ENCODE measurements around the gene HOXA6. TPM values are rescaled to one million over a fixed set of nuclear protein-coding genes. Genes with fewer than 3 reads are reported as not detected.

The HOXA6 gene
- total and polyA plus RNA-seq, 2 donors (not counting 1 experiment from before 2014, with no cell fraction given) = 1.2 to 3.6 TPM

DNA sequence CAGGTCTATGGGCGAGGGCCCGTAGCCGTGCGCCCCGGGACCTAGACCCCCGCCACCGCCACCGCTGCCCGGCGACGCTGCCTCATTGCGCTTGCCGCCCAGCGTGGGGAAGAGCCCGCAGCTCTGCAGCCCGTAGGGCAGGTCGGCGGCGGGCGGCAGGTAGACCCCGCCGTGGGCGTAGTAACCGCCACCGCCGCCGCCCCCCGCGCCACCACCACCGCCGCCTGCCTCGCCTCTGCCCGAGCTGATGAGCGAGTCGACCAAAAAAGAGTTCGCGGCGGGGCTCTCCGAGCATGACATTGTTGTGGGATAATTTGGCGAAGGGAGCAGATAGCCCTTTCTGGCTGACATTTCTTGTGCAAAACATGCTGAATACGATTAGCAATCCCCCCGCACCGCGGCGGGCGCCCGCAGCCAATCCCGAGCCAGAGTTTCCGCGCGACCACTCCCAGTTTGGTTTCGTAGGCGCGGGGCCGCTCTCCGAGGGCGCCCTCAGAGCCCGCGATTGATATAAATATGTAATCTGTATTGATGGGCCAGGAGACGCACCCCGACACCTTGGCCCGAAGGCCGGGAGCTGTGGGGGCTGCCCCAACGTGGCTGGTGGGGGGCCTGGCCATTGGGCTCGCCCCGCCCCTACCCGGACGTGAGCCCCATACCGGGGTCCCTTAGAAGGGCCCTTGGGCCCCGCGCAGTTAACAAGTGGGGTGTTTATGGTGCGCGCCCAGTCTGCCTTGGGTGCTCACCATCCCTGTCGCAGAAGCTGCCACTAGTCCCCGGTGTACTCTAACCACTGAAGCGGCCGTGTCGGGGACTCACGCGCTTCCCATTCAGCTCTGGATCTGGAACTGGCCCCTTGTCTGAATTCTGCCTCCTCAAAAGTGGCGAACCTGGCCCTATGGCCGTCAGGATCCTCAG lies 26.6 kb upstream of the HOXA6 start, which contains the start of gene HOXA10:
TSS of gene HOXA10 (minus strand) at position 365 of the 918 bp plus-strand sequence. CDS start at position 351, 14 bp downstream.
- H3K4me2 ChIP-seq (ENCODE audit: extremely low read depth, insufficient read depth, low read length) = peak within 1 kb of the TSS; percentile 51

DNA sequence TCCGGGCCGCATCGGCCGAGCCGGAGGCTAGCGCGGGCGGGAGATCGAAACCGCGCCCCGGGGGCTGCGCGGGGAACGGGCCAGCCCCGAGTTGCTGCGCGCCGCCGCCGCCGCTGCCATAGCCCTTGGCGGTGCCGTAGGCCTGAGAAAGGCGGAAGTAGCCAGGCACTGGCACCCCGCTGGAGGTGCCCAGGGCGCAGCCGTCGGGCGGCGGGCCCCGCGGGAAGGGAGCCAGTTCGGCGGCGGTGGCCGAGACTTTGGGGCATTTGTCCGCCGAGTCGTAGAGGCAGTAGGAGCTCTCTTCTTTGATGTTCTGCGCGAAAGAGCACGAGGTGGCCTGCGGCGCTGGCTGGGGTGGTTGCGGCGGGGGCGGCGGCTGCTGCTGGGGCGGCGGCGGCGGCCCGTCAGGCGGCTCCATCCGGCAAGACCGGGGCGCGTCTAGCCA lies 26.0 kb upstream of the HOXA6 start:
- H3K4me3 ChIP-seq (replicated peaks in 1 of 4; ENCODE audit: control extremely low read depth in 1 of 4, insufficient read depth in 1 of 4, low read depth in 3 of 4, low read length in 4 of 4) = peak overlapping the region in 2 of 4 experiments; percentile 10 to 48
- H3K4me2 ChIP-seq (ENCODE audit: extremely low read depth, insufficient read depth, low read length) = peak overlapping the region; percentile 51
- no peak overlapping the region for H2AFZ ChIP-seq (ENCODE audit: low read length)
- no peak for DNase-seq (ENCODE audit: low read depth in 2 of 2)
- TF ChIP-seq, protein P1, sequence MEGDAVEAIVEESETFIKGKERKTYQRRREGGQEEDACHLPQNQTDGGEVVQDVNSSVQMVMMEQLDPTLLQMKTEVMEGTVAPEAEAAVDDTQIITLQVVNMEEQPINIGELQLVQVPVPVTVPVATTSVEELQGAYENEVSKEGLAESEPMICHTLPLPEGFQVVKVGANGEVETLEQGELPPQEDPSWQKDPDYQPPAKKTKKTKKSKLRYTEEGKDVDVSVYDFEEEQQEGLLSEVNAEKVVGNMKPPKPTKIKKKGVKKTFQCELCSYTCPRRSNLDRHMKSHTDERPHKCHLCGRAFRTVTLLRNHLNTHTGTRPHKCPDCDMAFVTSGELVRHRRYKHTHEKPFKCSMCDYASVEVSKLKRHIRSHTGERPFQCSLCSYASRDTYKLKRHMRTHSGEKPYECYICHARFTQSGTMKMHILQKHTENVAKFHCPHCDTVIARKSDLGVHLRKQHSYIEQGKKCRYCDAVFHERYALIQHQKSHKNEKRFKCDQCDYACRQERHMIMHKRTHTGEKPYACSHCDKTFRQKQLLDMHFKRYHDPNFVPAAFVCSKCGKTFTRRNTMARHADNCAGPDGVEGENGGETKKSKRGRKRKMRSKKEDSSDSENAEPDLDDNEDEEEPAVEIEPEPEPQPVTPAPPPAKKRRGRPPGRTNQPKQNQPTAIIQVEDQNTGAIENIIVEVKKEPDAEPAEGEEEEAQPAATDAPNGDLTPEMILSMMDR (conservative IDR thresholded peaks at IDR 0.05 in 1 of 2, IDR thresholded peaks at IDR 0.05 in 1 of 2; ENCODE audit: low read depth in 1 of 2, low read length in 2 of 2) = no peak
- TF ChIP-seq EZH2 (IDR thresholded peaks at IDR 0.05; ENCODE audit: low read length, missing control alignments) = no peak
- H3K9ac ChIP-seq (ENCODE audit: insufficient read depth, low read length) = peak overlapping the region; percentile 30
- H3K36me3 ChIP-seq (ENCODE audit: control insufficient read depth, insufficient read depth, low read length) = no peaks in the 10 kb centered on the region
- no peaks in the 10 kb centered on the region for H3K79me2 ChIP-seq (ENCODE audit: control insufficient read depth, insufficient read depth, low read length)
- H3K27ac ChIP-seq (ENCODE audit: insufficient read depth, low read length) = no peak overlapping the region
- H4K20me1 ChIP-seq (ENCODE audit: control insufficient read depth, extremely low read depth, insufficient read depth, low read length) = no peaks in the 10 kb centered on the region
- no peaks in the 10 kb centered on the region for H3K9me3 ChIP-seq (ENCODE audit: control insufficient read depth, insufficient read depth, low read depth, low read length)
- no peaks in the 10 kb centered on the region for H3K4me1 ChIP-seq (ENCODE audit: control insufficient read depth, extremely low read depth, insufficient read depth, low read length)
- H3K27me3 ChIP-seq (ENCODE audit: control insufficient read depth, insufficient read depth, low read length) = peaks cover 71% of the 10 kb centered on the region

More for the DNA sequence above, 26.6 kb upstream of the HOXA6 start, which contains the start of gene HOXA10:
- H4K20me1 ChIP-seq (ENCODE audit: control insufficient read depth, extremely low read depth, insufficient read depth, low read length) = no peaks in the 10 kb centered on the region
- DNase-seq (ENCODE audit: low read depth in 2 of 2) = no peak
- H3K4me1 ChIP-seq (ENCODE audit: control insufficient read depth, extremely low read depth, insufficient read depth, low read length) = no peaks in the 10 kb centered on the region
- no peak within 1 kb of the TSS for H2AFZ ChIP-seq (ENCODE audit: low read length)
- peak within 1 kb of the TSS; percentile 30 for H3K9ac ChIP-seq (ENCODE audit: insufficient read depth, low read length)
- H3K36me3 ChIP-seq (ENCODE audit: control insufficient read depth, insufficient read depth, low read length) = no peaks in the 10 kb centered on the region
- peaks cover 68% of the 10 kb centered on the region for H3K27me3 ChIP-seq (ENCODE audit: control insufficient read depth, insufficient read depth, low read length)
- peak within 1 kb of the TSS in 3 of 4 experiments; percentile 10 to 48 (median 24) for H3K4me3 ChIP-seq (replicated peaks in 1 of 4; ENCODE audit: control extremely low read depth in 1 of 4, insufficient read depth in 1 of 4, low read depth in 3 of 4, low read length in 4 of 4)
- H3K79me2 ChIP-seq (ENCODE audit: control insufficient read depth, insufficient read depth, low read length) = no peaks in the 10 kb centered on the region
- H3K9me3 ChIP-seq (ENCODE audit: control insufficient read depth, insufficient read depth, low read depth, low read length) = no peaks in the 10 kb centered on the region
- no peak within 1 kb of the TSS for H3K27ac ChIP-seq (ENCODE audit: insufficient read depth, low read length)
- TF ChIP-seq EZH2 (IDR thresholded peaks at IDR 0.05; ENCODE audit: low read length, missing control alignments) = peak; percentile 80
- TF ChIP-seq, protein P1 (conservative IDR thresholded peaks at IDR 0.05 in 1 of 2, IDR thresholded peaks at IDR 0.05 in 1 of 2; ENCODE audit: low read depth in 1 of 2, low read length in 2 of 2) = no peak

DNA sequence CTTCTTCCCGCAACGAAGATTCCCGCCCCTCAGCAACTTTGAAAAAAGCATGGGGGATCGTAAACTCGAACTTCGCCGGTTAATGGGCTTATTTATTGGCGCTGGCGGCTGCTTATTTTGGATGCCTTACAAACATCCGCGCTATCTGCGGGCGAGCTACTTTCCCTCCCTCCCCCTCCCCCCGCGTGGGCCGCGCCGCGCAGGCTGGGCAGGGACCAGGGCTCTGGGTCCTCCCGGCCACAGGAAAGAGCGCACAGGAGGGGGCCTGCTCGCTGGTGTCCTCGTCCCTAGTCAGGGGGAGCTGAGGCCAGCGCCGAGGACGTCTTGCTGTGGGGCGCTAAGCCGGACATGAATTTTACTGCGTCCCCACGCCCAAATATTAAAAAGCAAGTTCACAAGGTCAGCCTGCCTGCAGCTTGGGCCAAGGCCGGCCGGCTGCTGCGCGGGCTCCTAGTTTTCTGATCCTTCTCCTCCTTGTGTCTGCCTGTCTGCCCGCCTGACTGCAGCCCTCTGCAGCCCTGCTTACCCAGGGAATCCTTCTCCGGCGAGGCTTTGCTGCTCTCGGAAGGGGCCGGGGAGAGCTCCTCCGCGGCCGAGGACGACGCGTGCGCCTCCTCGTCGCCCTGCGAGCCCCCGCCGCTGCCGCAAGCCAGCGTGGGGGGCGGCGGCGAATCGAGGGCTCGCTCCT lies 25.4 kb upstream of the HOXA6 start:
- DNase-seq (ENCODE audit: low read depth in 2 of 2) = no peak
- Histone ChIP-seq H3K4me2 (ENCODE audit: extremely low read depth, insufficient read depth, low read length) (peak overlapping the region; percentile 51), H3K4me1 (ENCODE audit: control insufficient read depth, extremely low read depth, insufficient read depth, low read length) (no peaks in the 10 kb centered on the region), H3K36me3 (ENCODE audit: control insufficient read depth, insufficient read depth, low read length) (no peaks in the 10 kb centered on the region), H3K27ac (ENCODE audit: insufficient read depth, low read length) (no peak overlapping the region), H3K79me2 (ENCODE audit: control insufficient read depth, insufficient read depth, low read length) (no peaks in the 10 kb centered on the region), H3K9ac (ENCODE audit: insufficient read depth, low read length) (no peak overlapping the region), H4K20me1 (ENCODE audit: control insufficient read depth, extremely low read depth, insufficient read depth, low read length) (no peaks in the 10 kb centered on the region), H3K9me3 (ENCODE audit: control insufficient read depth, insufficient read depth, low read depth, low read length) (no peaks in the 10 kb centered on the region), H2AFZ (ENCODE audit: low read length) (no peak overlapping the region), H3K27me3 (ENCODE audit: control insufficient read depth, insufficient read depth, low read length) (peaks cover 74% of the 10 kb centered on the region), H3K4me3 (replicated peaks in 1 of 4; ENCODE audit: control extremely low read depth in 1 of 4, insufficient read depth in 1 of 4, low read depth in 3 of 4, low read length in 4 of 4) (peak overlapping the region in 3 of 4 experiments; percentile 10 to 48 (median 24))
- TF ChIP-seq, protein P1 (conservative IDR thresholded peaks at IDR 0.05 in 1 of 2, IDR thresholded peaks at IDR 0.05 in 1 of 2; ENCODE audit: low read depth in 1 of 2, low read length in 2 of 2) = no peak
